H4 (cell line): ENCODE measurements around the gene METTL23. TPM values are rescaled to one million over a fixed set of nuclear protein-coding genes. Genes with fewer than 3 reads are reported as not detected.

ENCODE experiments used
- DNase-seq: peaks from one replicate; pipeline ENCODE4 v3.0.0-alpha.2; 2015; ENCODE audit warnings: low spot score
- total RNA-seq: library from RNA; depleted of rRNA; stranded (reverse); fragments of >200 nt; shearing (Covaris generic); gene quantifications from 2 replicates; pipeline ENCODE4 v1.2.3, GENCODE V29; 2014; rRNA removed

The METTL23 gene
- total RNA-seq, 1 experiment from 2014 or later, result 77.5 TPM

DNA sequence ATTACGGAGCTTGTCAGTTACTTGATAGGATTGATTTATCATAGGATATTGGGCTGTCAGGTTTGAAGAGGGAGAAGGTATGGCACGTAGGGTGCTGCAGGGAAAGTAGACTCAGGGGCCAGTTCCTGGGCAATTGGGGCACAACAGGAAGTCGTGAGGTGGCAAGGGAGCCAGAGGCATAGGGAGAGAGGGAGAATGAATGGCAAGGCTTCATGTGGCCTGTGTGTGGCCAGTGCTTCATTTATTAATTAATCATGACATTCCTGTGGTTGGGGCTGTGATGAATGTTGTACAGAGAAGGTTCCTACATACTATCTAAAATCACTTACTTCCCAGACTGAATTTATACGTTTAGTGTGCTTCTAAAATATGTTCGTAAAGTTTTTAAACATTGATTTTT lies 30.6 kb downstream of the METTL23 start:
- no peak for DNase-seq

DNA sequence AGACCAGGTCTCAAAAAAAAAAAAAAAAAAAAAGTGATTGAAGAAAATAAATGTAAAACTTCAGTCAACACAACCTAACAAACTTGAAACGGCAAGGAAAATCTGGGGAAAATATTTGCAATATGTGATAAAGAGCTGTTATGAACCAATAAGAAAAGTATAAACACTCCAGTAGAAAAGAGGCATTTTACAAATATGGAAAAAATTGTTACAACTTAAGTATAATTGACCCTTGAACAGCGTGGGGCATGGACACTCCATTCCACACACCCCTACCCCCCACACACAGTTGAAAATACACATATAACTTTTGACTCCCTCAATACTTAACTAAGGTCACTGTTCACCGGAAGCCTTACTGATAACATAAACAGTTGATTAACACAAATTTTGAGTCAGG lies 31.9 kb downstream of the METTL23 start:
- DNase-seq, result no peak

DNA sequence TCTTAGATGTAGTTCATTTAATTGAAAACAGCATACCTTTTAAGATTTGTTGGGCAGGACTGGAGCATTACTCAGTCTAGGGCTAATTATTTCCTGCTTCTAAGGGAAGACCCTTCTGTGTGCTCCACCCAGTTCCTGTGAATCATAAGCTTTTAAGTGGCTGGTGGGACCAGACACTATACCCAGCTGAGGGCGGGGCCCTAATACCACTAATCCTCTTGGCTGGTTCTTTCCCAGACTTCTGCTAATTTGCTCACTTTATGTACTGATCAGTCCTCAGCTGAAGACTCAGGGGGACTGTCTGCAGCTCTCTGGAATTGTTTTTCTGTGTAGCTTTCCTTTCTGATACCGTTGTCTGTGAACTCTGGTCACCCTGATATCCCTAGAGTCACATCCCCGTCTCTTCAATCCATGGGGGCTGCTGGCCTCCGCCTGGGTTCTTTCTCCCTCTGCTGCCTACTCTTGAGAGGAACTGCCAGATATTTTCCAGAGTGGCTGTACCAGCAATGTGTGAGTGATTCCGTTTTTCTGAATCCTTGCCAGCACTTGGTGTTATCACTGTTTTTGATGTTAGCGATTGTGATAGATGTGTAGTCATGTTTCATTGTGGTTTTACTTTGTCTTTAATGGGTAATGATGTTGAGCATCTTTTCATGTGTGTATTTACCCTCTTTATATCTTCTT lies 46.3 kb downstream of the METTL23 start:
- peak; percentile 89 for DNase-seq

DNA sequence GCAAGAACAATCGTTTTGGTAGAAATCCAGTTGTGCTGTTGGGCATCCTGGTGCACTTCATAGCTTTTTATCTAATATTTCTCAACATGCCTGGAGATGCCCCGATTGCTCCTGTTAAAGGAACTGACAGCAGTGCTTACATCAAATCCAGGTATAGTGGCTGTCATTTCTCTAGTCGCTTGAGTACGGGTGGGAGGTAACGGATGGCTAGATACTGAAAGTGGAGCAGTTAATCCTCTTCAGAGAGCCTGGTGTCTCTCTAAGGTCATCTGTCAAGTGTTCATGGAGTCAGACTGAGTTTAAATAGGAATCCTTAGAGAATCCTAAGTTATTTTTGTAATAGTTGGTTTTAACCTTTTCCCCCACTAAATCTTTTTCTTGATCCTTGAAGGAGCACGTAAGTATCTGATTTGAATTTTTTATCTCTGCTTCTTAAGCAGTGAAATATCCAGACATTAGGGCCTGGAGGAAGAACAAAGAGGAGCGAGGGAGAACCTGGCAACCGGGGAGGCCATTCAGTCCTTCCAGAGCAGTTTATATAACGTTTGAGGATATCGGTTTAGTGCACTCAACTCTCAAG lies 48.5 kb downstream of the METTL23 start:
- no peak for DNase-seq

DNA sequence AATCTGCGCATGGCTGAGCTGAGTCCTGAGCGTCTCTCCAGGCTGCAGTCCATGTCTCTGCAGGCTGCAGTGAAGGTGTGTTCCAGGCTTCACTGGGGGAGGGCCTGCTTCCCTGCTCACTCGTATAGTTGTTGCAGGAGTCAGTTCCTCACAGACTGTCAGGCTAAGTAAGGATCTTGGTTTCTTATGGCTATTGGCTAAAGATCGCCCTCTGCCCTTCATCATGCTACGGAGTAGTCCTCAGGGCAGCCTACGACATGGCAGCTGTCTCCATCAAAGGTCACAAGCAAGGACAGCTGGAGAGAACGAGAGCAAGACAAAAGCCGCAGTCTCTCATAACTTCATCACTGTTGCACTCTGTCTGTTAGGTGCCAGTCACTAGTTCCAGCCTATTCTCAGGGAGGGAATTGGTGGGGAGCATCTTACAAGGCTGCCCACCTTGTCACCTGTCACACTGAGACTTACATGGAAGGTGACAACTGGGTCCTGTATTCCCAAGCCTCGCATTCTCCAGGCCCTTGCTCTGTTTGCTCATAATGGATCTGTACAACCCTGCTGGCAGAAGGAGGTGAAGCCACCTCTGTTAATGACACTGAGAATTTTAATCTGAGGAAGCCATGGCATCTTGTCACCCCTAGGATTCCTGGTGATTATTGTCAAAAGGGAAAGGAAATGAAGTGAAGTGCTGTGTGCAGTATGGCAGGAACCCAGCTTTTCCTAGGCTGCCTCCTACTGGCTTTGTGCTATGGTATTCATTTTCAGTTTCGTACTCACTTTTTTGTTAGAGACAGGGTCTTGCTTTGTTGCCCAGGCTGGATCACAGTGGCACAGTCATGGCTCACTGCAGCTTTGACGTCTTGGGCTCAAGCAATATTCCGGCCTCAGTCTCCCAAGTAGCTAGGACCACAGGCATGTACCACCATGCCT lies 54.7 kb downstream of the METTL23 start:
- DNase-seq, result no peak

DNA sequence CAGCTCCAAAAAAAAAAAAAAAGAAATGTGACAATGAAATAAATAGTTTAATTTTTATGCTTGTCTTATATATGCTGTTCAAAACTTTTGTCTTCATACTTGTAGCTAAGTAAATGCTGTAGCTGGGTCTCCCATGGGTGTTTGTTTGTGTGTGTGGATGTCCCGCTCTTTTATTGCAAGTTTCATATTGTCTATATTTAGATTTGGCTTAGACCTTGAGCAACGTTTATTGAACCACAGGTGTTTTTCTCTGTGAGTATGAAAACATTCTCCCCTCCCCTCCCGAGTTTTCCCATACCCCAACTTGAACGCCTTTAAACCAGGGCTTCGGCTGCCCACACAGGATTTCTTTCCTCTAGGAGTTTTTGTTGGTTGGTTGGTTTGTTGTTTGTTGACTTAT lies 56.5 kb downstream of the METTL23 start:
- no peak for DNase-seq

Other genes with a start within 250 kb of the METTL23 start
- 9.0 and 17.4 TPM in 2 replicates for gene RHBDF2, start 225.4 kb upstream of the METTL23 start, total RNA-seq
- gene CYGB, start 189.1 kb upstream of the METTL23 start, total RNA-seq, result 0.25 and 1.8 TPM in 2 replicates
- not detected in 2 replicates for gene PRCD, start 186.8 kb upstream of the METTL23 start, total RNA-seq
- 0.14 TPM in 1 of 2 replicates, not detected in the other for gene ST6GALNAC2, start 141.0 kb upstream of the METTL23 start, total RNA-seq
- not detected in 2 replicates for gene ST6GALNAC1, start 83.1 kb upstream of the METTL23 start, total RNA-seq
- gene MXRA7, start 15.9 kb upstream of the METTL23 start, total RNA-seq, result 149 and 167 TPM in 2 replicates
- gene JMJD6, start 233 bp upstream of the METTL23 start, total RNA-seq, result 29.3 and 33.4 TPM in 2 replicates
- 225 and 330 TPM in 2 replicates for gene SRSF2, start 10.5 kb downstream of the METTL23 start, total RNA-seq
- gene MFSD11, start 11.3 kb downstream of the METTL23 start, total RNA-seq, result 33.5 and 36.7 TPM in 2 replicates
- 5.3 and 6.8 TPM in 2 replicates for gene MGAT5B, start 141.6 kb downstream of the METTL23 start, total RNA-seq